IPS-20b (cell line): ENCODE measurements around the gene TMEM174.

Source experiments
- H3K27ac ChIP-seq: one replicate; pipeline ENCODE4 v1.5.1; 2013; ENCODE audit warnings: low read length
- H3K27me3 ChIP-seq: 2 replicates; pipeline ENCODE4 v1.6.1; 2013; ENCODE audit warnings: mild to moderate bottlenecking, low read length, inconsistent platforms; ENCODE audit not compliant: insufficient read depth
- H3K36me3 ChIP-seq: 2 replicates; pipeline ENCODE4 v1.6.1; 2013; ENCODE audit warnings: low read depth, mild to moderate bottlenecking, inconsistent platforms, low read length, moderate library complexity; ENCODE audit not compliant: insufficient read depth
- H3K4me1 ChIP-seq: 2 replicates; pipeline ENCODE4 v1.6.1; 2013; ENCODE audit warnings: mild to moderate bottlenecking, control low read depth, inconsistent platforms, low read length, moderate library complexity; ENCODE audit not compliant: insufficient read depth
- H3K4me3 ChIP-seq: 2 replicates; pipeline ENCODE4 v1.5.1; 2013; ENCODE audit warnings: mild to moderate bottlenecking, low read length, inconsistent platforms
- H3K9ac ChIP-seq: 2 replicates; pipeline ENCODE4 v1.6.1; 2013; ENCODE audit warnings: low read depth, mild to moderate bottlenecking, inconsistent platforms, low read length, moderate library complexity
- H3K9me3 ChIP-seq: 2 replicates; pipeline ENCODE4 v1.6.1; 2013; ENCODE audit warnings: mild to moderate bottlenecking, low read depth, low read length, inconsistent platforms; ENCODE audit not compliant: insufficient read depth

TMEM174 gene

GRCh38 chr5:73137563-73138530 is 35.1 kb upstream of the TMEM174 start:
- Histone ChIP-seq H3K9me3 (no peaks in the 10 kb centered on the region), H3K4me3 (no peak overlapping the region), H3K27me3 (no peaks in the 10 kb centered on the region), H3K27ac (no peak overlapping the region), H3K4me1 (peaks cover 8% of the 10 kb centered on the region; the same call in 1 of the 2 replicates), H3K9ac (no peak overlapping the region), H3K36me3 (no peaks in the 10 kb centered on the region)

DNA sequence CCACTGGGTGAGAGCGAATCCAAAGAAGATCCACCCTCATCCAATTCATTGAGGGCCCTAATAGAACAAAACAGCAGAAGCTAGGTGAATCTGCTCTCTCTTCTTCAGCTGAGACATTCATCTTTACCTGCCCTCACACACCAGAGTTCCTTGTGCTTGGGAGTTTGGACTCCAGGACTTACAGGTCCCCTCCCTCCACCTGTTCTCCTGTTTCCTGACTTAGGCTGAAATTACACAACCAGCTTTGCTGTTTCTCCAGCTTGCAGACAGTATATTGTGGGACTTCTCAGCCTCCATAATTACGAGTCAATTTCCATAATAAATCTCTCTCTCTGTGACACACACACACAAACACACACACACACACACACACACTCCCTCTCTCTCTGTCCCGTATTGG is 33.5 kb upstream of the TMEM174 start:
- Histone ChIP-seq H3K4me1 (peaks cover 8% of the 10 kb centered on the region; the same call in 1 of the 2 replicates), H3K27me3 (no peaks in the 10 kb centered on the region), H3K36me3 (no peaks in the 10 kb centered on the region), H3K27ac (no peak overlapping the region), H3K9ac (no peak overlapping the region), H3K4me3 (no peak overlapping the region), H3K9me3 (no peaks in the 10 kb centered on the region)

GRCh38 chr5:73140801-73141200 is 32.2 kb upstream of the TMEM174 start:
- H3K36me3 ChIP-seq, result no peaks in the 10 kb centered on the region
- H3K27ac ChIP-seq, result no peak overlapping the region
- no peak overlapping the region for H3K4me3 ChIP-seq
- no peak overlapping the region for H3K9ac ChIP-seq
- H3K9me3 ChIP-seq, result no peaks in the 10 kb centered on the region
- no peaks in the 10 kb centered on the region for H3K27me3 ChIP-seq
- H3K4me1 ChIP-seq, result peaks cover 8% of the 10 kb centered on the region; the same call in 1 of the 2 replicates

- H3K27me3 ChIP-seq, result no peaks in the 10 kb centered on the region
- no peaks in the 10 kb centered on the region for H3K36me3 ChIP-seq
- H3K9ac ChIP-seq, result no peak overlapping the region
- no peaks in the 10 kb centered on the region for H3K9me3 ChIP-seq
- H3K4me1 ChIP-seq, result no peaks in the 10 kb centered on the region
- no peak overlapping the region for H3K27ac ChIP-seq
- H3K4me3 ChIP-seq, result no peak overlapping the region
Observed at GRCh38 chr5:73142035-73142434, 31.0 kb upstream of the TMEM174 start.

- no peaks in the 10 kb centered on the region for H3K4me1 ChIP-seq
- no peak overlapping the region for H3K9ac ChIP-seq
- H3K36me3 ChIP-seq, result no peaks in the 10 kb centered on the region
- H3K4me3 ChIP-seq, result no peak overlapping the region
- no peaks in the 10 kb centered on the region for H3K27me3 ChIP-seq
- no peaks in the 10 kb centered on the region for H3K9me3 ChIP-seq
- no peak overlapping the region for H3K27ac ChIP-seq
Observed at GRCh38 chr5:73143716-73144115, 29.3 kb upstream of the TMEM174 start.

DNA sequence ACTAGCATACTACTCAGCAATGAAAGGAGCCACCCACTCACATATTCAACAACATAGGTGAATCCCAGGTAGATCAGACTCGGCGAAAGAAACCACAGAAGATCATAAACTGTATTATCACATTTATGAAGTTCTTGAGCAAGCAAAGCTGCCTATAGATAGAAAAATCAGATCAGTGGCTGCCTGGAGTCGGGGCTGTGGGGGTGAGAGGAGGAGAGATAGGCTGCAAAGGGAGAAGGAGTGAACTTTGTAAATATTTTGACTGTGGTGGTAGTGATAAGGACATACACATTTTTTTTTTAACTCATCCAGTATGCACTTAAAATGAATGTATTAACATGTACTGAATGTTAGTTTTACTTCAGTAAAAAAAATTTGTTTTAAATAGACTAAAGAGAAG is 23.5 kb upstream of the TMEM174 start:
- no peaks in the 10 kb centered on the region for H3K36me3 ChIP-seq
- H3K4me1 ChIP-seq, result no peaks in the 10 kb centered on the region
- no peak overlapping the region for H3K9ac ChIP-seq
- no peak overlapping the region for H3K27ac ChIP-seq
- H3K9me3 ChIP-seq, result no peaks in the 10 kb centered on the region
- H3K4me3 ChIP-seq, result no peak overlapping the region
- H3K27me3 ChIP-seq, result no peaks in the 10 kb centered on the region

GRCh38 chr5:73150876-73151275 is 22.1 kb upstream of the TMEM174 start:
- Histone ChIP-seq H3K27ac (no peak overlapping the region), H3K9ac (no peak overlapping the region), H3K4me3 (no peak overlapping the region), H3K36me3 (no peaks in the 10 kb centered on the region), H3K4me1 (no peaks in the 10 kb centered on the region), H3K27me3 (no peaks in the 10 kb centered on the region), H3K9me3 (no peaks in the 10 kb centered on the region)

- H3K27me3 ChIP-seq, result no peaks in the 10 kb centered on the region
- H3K4me1 ChIP-seq, result no peaks in the 10 kb centered on the region
- no peak overlapping the region for H3K9ac ChIP-seq
- H3K27ac ChIP-seq, result no peak overlapping the region
- H3K4me3 ChIP-seq, result no peak overlapping the region
- H3K36me3 ChIP-seq, result no peaks in the 10 kb centered on the region
- no peaks in the 10 kb centered on the region for H3K9me3 ChIP-seq
Observed at GRCh38 chr5:73151766-73152410, 21.1 kb upstream of the TMEM174 start.

DNA sequence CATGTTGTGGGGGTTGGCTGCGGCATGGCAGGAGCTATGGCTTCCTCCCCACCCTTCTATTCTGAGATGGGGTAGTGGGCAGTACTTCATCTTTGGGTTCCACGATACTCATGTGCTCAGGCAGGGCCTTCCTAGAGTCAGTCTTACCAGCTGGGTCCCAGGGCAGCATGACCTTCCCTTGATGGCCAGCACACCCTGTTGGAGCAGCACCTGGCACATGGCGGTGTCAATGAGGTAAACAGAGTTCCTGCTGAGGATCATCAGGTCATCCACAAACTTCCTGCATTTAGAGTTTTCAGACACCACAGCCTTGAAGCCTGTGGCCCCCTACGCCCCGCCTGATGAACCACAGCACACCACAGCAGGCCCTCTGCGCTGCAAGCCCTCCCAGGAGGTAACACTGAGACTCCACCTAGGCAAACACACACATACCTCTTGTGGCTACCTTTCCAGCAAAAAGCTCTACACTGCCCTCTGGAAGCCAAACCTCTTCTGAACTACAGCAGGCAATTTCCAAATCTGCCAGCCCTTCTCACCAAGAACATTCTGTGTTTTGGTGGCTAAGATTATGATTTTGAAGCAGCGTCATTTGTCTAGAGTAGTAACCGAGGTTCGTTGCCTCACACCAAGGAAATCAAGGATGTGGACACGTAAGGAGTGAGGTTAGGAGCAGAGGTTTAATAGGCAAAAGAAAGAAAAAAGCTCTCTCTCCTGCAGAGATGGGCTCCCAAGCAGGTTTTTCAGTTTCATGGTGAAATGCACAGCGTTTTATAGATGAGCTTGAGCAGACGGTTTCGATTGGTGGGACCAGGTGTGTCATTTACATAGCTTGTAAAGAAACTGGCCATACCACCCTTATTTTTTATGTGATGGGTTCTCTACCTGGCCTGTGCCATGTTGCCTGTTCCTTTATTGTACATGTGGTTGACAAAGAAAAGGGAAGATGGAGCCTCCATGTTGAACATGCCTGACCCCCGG is 20.3 kb upstream of the TMEM174 start:
- H3K27me3 ChIP-seq, result no peaks in the 10 kb centered on the region
- no peak overlapping the region for H3K27ac ChIP-seq
- no peak overlapping the region for H3K4me3 ChIP-seq
- H3K9ac ChIP-seq, result no peak overlapping the region
- no peaks in the 10 kb centered on the region for H3K9me3 ChIP-seq
- H3K4me1 ChIP-seq, result no peaks in the 10 kb centered on the region
- H3K36me3 ChIP-seq, result no peaks in the 10 kb centered on the region

- H3K9me3 ChIP-seq, result no peaks in the 10 kb centered on the region
- H3K9ac ChIP-seq, result no peak overlapping the region
- no peaks in the 10 kb centered on the region for H3K4me1 ChIP-seq
- no peaks in the 10 kb centered on the region for H3K27me3 ChIP-seq
- no peak overlapping the region for H3K27ac ChIP-seq
- no peaks in the 10 kb centered on the region for H3K36me3 ChIP-seq
- H3K4me3 ChIP-seq, result no peak overlapping the region
Observed at GRCh38 chr5:73153513-73153912, 19.5 kb upstream of the TMEM174 start.

DNA sequence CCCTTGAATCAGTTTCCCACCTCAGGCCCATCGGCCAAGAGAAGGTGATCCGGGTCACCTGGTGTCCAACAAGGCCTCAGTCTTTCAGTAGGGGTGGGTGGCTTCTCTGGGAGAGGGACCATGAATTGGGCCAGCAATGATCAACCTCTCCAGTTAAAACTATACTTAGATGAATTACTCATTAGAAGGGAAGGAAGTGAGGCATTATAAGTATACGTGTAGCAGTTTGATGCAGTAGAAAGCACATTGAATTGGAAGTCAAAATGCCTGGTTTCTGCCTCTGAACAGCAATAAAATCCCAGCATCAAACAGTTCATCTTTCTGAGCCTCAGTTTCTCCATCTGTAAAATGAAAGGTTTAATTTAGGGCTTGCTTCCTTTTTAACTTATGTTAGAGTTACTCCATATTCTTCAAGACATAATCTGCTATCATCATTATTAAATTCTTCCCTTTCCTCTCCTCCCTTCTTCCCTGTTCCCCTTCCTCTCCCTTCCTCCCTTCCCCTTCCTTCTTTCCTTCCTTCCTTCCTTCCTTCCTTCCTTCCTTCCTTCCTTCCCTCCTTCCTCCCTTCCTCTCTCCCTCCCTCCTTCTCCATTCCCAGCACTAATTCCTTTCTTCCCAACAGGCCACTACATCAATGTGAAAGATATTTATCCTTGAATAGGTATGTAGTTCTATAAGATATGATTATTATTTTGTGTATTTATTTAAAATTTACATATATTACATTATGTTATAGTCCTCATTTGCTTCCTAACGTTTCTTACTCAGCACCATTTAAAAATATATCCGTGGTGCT is 18.6 kb upstream of the TMEM174 start:
- no peaks in the 10 kb centered on the region for H3K27me3 ChIP-seq
- no peak overlapping the region for H3K27ac ChIP-seq
- H3K9me3 ChIP-seq, result no peaks in the 10 kb centered on the region
- H3K36me3 ChIP-seq, result no peaks in the 10 kb centered on the region
- no peak overlapping the region for H3K9ac ChIP-seq
- no peak overlapping the region for H3K4me3 ChIP-seq
- H3K4me1 ChIP-seq, result no peaks in the 10 kb centered on the region
